Tibial artery (tissue), 4 donors: ENCODE data around the gene TMPRSS6.

Source experiments
- DNase-seq, 2 donors: peaks; one replicate each; pipeline ENCODE4 v3.0.0-alpha.2; 2019
- H3K27ac ChIP-seq, 2 donors: fragments of 200-600 bp; sonication (generic) in 1 of 2; 1 replicate in 1 of 2; 2 replicates in 1 of 2; pipeline ENCODE4 v1.5.1; 2018 to 2019; ENCODE audit warnings: mild to moderate bottlenecking in 1 of 2
- H3K27me3 ChIP-seq, 2 donors: fragments of 200-600 bp; sonication (generic) in 1 of 2; one replicate each; pipeline versions ENCODE4 v1.5.1 to v1.6.0; 2016 to 2019
- H3K36me3 ChIP-seq, 3 donors: fragments of 200-600 bp; sonication (generic) in 2 of 3; one replicate each; pipeline ENCODE4 v1.5.1; 2016 to 2019; ENCODE audit warnings: mild to moderate bottlenecking in 2 of 3
- H3K4me1 ChIP-seq, 4 donors: fragments of 200-600 bp; sonication (generic) in 2 of 4; 1 replicate in 3 of 4; 2 replicates in 1 of 4; pipeline ENCODE4 v1.5.1; 2016 to 2019
- H3K4me3 ChIP-seq, 2 donors: fragments of 200-600 bp; sonication (generic) in 1 of 2; 1 replicate in 1 of 2; 2 replicates in 1 of 2; pipeline ENCODE4 v1.5.1; 2018 to 2019; ENCODE audit warnings: mild to moderate bottlenecking in 2 of 2
- H3K9me3 ChIP-seq, 3 donors: fragments of 200-600 bp; sonication (generic) in 1 of 3; one replicate each; pipeline ENCODE4 v1.5.1; 2016 to 2019
- CTCF ChIP-seq, 2 experiments: fragments of 200-600 bp in 1 of 2; fragments of 450-650 bp in 1 of 2; IDR thresholded peaks; one replicate each; pipeline ENCODE4 v1.5.1; 2017 to 2019; ENCODE audit warnings: antibody characterized with exemption in 2 of 2, mild to moderate bottlenecking in 1 of 2, moderate library complexity in 1 of 2
- intact Hi-C: fragments of 100-400 bp; cut with DNase I; formaldehyde crosslinking; loops from one replicate; pipeline ENCODE4 v1.15.0; 2023; ENCODE audit warnings: low total_unique reads

Gene TMPRSS6

GRCh38 chr22:37109242-37109917, at the start of gene TMPRSS6:
Gene TMPRSS6, minus strand, starts transcription at chr22:37109713. Its CDS starts 6,296 bp downstream, at chr22:37103417.
- no peak within 1 kb of the TSS for H3K4me3 ChIP-seq
- DNase-seq = no peak
- H3K4me1 ChIP-seq = no peaks in the 10 kb centered on the region
- no peaks in the 10 kb centered on the region for H3K9me3 ChIP-seq
- intact Hi-C loops = no loop called here
- no peaks in the 10 kb centered on the region for H3K36me3 ChIP-seq
- no peak within 1 kb of the TSS for H3K27ac ChIP-seq
- no peak for TF ChIP-seq CTCF (IDR thresholded peaks at IDR 0.05)
- peaks cover 0 to 65% of the 10 kb centered on the region in 2 donors for H3K27me3 ChIP-seq

GRCh38 chr22:37158963-37159290, 49.4 kb upstream of the TMPRSS6 start:
- Histone ChIP-seq H3K4me1 (no peaks in the 10 kb centered on the region), H3K4me3 (no peak overlapping the region), H3K27me3 (peaks cover 0 to 73% of the 10 kb centered on the region in 2 donors), H3K9me3 (peaks cover 0 to 4% (median 0%) of the 10 kb centered on the region in 3 donors), H3K27ac (no peak overlapping the region), H3K36me3 (no peaks in the 10 kb centered on the region)
- no peak for TF ChIP-seq CTCF (IDR thresholded peaks at IDR 0.05)
- DNase-seq = no peak
- intact Hi-C loops = no loop called here

DNA sequence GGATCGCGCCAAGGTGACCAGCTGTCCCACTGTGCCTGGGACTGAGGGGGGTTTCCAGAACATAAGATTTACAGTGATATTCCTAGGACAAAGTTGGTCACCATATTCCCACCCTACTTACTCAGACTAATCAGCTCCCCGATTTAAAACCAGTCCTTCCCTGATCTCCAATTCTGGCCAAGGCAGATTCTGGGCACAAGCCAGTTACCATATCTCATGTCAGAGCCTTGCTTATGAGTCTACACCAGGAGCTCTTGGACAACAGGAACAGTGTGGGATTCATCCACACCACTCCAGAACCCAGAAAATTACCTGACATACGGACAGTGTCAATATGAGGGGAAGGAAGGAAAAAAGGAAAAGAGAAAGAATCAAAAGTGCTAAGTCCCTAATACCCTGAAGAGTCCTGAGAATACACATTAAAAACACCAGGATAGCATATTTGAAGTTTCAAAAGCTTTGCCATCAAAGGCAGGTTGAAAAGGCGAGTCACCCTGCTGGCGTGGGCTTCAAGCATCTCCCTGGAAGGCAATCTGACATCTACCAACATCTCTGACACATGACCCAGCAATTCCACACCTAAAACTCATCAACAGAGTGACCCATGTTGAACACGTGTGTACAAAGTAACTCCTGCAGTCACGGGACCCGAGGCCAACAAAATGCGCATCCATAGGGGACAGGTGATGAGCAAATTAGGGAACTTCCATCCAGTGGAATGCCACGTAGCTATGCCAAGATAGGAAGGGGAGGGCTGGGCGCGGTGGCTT, 48.2 kb upstream of the TMPRSS6 start:
- no peaks in the 10 kb centered on the region for H3K4me1 ChIP-seq
- TF ChIP-seq CTCF (IDR thresholded peaks at IDR 0.05) = no peak
- peaks cover 0 to 69% of the 10 kb centered on the region in 2 donors for H3K27me3 ChIP-seq
- no peaks in the 10 kb centered on the region for H3K36me3 ChIP-seq
- no peak for DNase-seq
- H3K9me3 ChIP-seq = peaks cover 0 to 4% (median 0%) of the 10 kb centered on the region in 3 donors
- intact Hi-C loops = no loop called here
- no peak overlapping the region for H3K27ac ChIP-seq
- no peak overlapping the region for H3K4me3 ChIP-seq

- Histone ChIP-seq H3K4me3 (no peak overlapping the region), H3K27ac (no peak overlapping the region), H3K27me3 (peaks cover 0 to 62% of the 10 kb centered on the region in 2 donors), H3K36me3 (no peaks in the 10 kb centered on the region), H3K9me3 (peaks cover 0 to 4% (median 0%) of the 10 kb centered on the region in 3 donors), H3K4me1 (no peaks in the 10 kb centered on the region)
- no peak for TF ChIP-seq CTCF (IDR thresholded peaks at IDR 0.05)
- no peak for DNase-seq
- intact Hi-C loops = no loop called here
These were observed 47.3 kb upstream of the TMPRSS6 start for GRCh38 chr22:37156686-37157435.

DNA sequence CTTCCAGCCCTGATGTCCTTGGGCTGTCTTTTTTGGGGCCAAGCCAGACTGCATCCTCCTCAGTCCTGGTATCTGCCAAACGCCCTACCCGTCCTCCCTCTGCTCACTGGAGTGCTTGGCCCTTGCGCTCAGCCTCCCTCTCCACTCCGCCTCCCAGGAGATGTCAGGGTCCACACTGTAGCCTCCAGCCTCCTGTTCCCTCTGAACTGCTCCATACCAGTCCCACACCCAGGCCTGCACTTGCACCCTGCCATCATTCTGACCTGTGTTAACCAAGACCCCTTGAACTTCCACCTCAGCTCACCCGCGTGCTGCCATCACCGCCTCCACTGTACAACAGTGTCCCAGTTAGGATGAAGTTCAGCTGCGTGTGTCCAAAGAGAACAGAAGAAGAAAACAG, 46.5 kb upstream of the TMPRSS6 start:
- H3K4me1 ChIP-seq = no peaks in the 10 kb centered on the region
- no peak overlapping the region for H3K27ac ChIP-seq
- intact Hi-C loops = no loop called here
- no peak for TF ChIP-seq CTCF (IDR thresholded peaks at IDR 0.05)
- peaks cover 0 to 54% of the 10 kb centered on the region in 2 donors for H3K27me3 ChIP-seq
- H3K9me3 ChIP-seq = peaks cover 0 to 4% (median 0%) of the 10 kb centered on the region in 3 donors
- no peaks in the 10 kb centered on the region for H3K36me3 ChIP-seq
- DNase-seq = no peak
- H3K4me3 ChIP-seq = no peak overlapping the region
